NCI-H510A (cell line): ENCODE results near the gene LCK.
"Not testable (repeated sequence)": the region's sequence is repeated elsewhere in the genome, so short reads cannot be mapped to it uniquely, and the experiment has no call there.

Experiments
- DNase-seq: peaks from one replicate; lab custom pipeline; 2025; lab: John Stamatoyannopoulos, UW

The LCK gene

DNA sequence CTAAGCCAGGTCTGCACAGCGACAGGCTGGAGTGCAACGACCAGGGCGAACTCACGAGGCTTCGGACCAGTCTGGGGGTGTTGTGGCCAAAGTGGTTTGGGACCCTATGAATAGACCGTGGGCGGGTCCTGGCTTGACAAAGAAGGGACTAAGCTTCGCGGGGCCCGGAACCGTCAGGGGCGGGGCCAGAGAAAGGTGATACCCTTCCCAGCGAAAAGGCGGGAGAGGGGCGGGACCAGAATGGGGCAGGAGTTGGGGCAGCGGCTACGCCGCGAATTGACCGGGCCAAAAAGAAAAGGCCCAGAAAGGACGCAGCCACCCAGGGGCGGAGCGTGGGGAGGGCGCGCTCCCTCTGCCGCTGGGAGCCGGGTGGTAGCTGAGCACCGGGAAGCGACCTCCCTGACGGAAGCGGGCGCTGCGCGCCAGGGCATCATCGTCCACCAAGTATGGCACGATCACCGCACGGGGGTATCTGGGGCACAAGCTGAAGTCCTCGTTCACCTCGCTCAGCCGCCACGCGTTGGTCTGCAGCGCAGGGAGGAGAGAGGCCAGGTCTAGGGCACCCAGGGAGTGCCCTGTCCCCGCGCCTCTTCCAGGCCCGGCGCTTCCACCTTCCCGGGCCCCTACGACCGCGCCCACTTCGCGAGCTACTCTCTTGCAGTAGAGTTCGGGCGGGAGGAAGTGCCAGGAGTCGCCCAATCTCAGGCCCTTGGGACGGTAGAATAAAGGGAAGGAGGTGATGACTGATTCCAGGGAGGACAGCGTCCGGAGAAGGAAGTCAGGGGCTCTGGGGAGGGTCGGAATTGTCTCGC is 10.7 kb upstream of the LCK start:
- DNase-seq, result peak; percentile 85

DNA sequence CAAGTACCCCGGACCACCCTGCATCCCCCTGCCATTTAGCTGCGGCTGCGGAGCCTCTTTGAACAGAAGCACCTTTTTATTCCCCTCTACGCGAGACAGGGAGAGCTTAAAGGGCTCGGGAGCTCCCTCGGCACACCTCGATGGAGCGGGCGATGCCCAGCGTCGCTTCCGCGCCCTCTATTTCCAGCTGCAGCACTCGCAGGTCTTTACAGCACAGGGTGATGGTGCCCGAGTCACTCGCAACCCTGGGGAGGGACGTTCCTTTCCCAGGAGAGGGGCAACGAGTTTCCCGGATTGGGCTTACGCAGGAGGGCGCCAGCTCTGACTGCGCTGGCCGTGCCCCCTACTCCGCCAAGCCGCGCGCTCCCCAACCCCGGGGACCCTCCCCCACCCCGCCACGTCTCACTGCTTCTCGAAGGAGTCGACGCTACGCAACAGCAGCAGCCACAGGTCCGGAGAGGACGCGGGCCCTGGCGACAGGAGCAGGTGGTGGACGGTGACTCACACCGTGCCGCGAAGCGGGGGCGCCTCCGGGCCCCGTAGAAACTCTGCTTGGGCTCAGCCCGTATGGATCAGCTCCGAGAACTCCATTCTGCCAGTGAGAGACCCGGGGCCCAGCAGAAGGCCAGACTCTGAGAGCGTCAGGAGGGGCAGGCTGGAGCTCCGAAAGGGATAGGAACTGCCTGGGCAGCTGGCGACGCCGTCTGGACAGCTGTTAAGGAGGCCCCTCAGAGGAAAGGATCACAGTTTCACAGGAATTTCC is 9.9 kb upstream of the LCK start:
- no peak for DNase-seq

- no peak for DNase-seq
Observed at GRCh38 chr1:32242341-32242851, 8.7 kb upstream of the LCK start.

- no peak for DNase-seq
Observed at GRCh38 chr1:32246888-32247273, 4.2 kb upstream of the LCK start, which contains the start of gene FAM167B. Gene FAM167B, plus strand, starts transcription at chr1:32247222. Its CDS starts 200 bp downstream, at chr1:32247422.

GRCh38 chr1:32247452-32247851 is 3.6 kb upstream of the LCK start:
- DNase-seq, result no peak

DNA sequence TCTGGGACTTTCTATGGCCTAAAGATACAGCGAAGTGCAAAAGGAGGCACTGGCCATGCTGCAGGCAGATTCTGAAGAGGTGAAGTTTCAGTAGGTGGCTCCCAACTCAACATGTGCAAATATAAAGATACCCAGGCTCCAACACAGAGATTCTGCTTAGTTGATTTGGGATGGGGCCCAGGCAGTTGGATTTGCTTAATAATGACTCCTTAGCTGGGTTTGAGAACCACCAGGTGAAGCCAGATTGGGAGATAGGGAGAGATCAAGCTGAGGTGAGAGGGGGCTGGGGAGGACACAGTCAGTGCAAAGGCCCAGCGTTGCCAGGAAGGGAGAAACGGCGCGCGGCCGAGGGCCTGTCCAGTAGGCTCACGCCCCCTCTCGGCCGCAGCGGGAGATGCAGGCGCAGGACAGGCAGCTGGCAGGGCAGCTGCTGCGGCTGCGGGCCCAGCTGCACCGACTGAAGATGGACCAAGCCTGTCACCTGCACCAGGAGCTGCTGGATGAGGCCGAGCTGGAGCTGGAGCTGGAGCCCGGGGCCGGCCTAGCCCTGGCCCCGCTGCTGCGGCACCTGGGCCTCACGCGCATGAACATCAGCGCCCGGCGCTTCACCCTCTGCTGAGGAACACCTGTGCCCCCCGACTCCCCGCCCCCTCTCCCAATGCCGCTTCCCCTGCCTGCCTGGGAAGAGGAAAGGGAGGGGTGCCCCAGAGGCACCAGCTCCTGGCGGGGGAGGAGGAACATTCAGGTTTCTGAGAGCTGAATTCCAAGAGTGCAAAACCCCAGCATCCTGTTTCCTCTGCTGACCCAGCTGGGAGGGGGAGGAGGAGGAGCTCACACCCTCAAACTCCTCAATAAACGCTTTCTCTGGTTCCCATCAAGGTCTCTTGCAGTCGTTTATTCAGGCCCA is 2.8 kb upstream of the LCK start:
- DNase-seq, result peak; percentile 78

- DNase-seq, result no peak
Observed at GRCh38 chr1:32249831-32250525, 1.1 kb upstream of the LCK start.

GRCh38 chr1:32255072-32256071 is 4.3 kb downstream of the LCK start:
- no peak for DNase-seq

GRCh38 chr1:32256473-32257226 is 5.6 kb downstream of the LCK start:
- DNase-seq, result no peak

DNA sequence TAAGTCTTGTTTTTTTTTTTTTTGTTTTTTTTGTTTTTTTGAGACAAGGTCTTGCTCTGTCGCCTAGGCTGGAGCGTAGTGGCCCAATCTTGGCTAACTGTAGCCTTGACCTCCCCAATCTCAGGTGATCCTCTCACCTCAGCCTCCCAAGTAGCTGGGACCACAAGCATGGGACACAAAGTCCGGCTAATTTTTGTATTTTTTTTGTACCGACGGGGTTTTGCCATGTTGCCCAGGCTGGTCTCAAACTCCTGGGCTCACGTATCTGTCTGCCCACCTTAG is 6.1 kb downstream of the LCK start:
- DNase-seq, result no peak

- DNase-seq, result not testable (repeated sequence)
Observed at GRCh38 chr1:32263236-32263593, 12.2 kb downstream of the LCK start.

DNA sequence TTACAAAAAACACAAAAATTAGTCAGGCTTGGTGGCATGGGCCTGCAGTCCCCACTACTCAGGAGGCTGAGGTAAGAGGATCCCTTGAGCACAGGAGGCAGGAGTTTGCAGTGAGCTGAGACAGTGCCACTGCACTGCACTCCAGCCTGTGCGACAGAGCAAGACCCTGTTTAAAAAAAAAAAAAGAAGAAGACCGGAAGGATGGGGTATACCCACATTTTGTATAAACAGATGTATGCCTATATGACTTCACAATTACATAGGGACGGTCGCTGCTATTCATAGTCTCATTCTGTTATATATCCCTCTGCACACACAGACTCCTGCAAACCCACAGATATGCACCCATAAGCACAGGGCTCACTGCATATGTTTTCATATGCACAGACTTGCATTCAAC is 12.7 kb downstream of the LCK start:
- no peak for DNase-seq

GRCh38 chr1:32265846-32266245 is 14.8 kb downstream of the LCK start:
- DNase-seq, result no peak

- no peak for DNase-seq
Observed at GRCh38 chr1:32266921-32267591, 16.0 kb downstream of the LCK start.

DNA sequence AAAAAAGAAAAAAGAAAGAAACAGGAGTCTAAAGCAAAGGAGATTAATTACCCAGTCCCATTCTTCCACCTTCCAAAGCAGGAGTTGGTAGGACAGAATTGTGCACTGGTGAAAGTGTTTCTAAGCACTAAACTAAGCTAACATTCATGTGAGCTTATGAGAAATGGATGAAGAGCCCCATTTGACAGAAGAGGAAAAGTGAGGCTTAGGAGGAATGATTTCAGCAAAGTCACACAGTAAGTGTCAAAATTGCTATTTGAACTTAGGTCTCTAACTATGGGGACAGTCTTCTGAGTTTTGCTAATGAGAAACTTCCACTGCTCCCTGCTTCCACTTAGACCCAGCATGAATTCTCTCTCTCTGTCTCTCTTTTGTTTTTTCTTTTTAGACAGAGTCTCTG is 18.7 kb downstream of the LCK start:
- no peak for DNase-seq

DNA sequence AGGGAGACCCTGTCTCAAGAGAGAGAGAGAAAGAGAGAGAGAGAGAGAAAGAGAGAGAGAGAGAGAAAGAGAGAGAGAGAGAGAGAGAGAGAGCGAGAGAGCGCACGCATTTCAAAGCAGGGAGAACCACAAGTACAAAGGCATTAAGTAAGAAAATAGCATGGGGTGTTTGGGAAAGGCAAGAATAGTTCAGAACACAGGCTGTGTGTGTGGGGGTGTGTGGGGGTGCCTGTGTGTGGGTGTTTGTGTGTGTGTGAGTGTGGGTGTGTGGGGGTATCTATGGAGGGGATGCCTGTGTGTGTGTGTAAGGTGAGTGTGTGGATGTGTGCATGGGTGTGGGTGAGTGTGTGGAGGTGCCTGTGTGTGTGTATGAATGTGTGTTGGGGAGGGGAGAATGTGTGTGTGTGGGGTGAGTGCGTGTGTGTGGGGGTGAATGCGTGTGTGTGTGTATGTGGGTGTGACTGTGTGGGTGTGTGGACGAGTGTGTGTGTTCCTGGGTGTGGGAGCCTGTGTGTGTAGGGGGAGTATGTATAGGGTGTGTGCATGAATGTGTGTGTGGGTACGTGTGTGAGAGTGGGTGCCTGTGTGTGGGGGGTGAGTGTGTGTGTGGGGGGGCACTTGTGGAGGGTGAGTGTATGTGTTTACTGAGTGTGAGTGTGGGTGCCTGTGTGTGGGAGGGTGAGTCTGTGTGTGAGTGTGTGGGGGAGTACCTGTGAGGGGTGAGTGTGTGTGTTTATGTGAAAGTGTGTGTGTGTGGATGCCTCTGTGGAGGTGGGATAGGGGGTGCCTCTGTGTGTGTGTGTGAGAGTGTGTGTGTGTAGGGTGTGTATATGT is 21.7 kb downstream of the LCK start:
- DNase-seq, result no peak

DNA sequence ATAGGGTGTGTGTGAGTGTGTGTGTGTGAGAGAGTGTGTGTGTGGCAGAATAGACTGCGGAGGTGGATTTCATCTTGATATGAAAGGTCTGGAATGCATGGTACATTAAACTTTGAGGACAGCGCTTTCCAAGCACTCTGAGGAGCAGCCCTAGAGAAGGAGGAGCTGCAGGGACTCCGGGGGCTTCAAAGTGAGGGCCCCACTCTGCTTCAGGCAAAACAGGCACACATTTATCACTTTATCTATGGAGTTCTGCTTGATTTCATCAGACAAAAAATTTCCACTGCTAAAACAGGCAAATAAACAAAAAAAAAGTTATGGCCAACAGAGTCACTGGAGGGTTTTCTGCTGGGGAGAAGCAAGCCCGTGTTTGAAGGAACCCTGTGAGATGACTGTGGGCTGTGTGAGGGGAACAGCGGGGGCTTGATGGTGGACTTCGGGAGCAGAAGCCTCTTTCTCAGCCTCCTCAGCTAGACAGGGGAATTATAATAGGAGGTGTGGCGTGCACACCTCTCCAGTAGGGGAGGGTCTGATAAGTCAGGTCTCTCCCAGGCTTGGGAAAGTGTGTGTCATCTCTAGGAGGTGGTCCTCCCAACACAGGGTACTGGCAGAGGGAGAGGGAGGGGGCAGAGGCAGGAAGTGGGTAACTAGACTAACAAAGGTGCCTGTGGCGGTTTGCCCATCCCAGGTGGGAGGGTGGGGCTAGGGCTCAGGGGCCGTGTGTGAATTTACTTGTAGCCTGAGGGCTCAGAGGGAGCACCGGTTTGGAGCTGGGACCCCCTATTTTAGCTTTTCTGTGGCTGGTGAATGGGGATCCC is 22.5 kb downstream of the LCK start:
- DNase-seq, result peak; percentile 89
